Stomach (tissue), 4 donors: ENCODE results near the gene PRICKLE2.

Experiments used
- CTCF ChIP-seq, 7 experiments: fragments of 450-650 bp in 4 of 7; fragments of 200-600 bp in 3 of 7; sonication (generic) in 3 of 7; IDR thresholded peaks; one replicate each; pipeline ENCODE4 v1.5.1; 2016 to 2019; ENCODE audit warnings: antibody characterized with exemption in 7 of 7, control low read depth in 2 of 7, mild to moderate bottlenecking in 1 of 7
- POLR2AphosphoS5 ChIP-seq, 3 donors: sonication (generic); formaldehyde crosslinking; IDR thresholded peaks; one replicate each; pipeline ENCODE4 v1.6.1; 2016; ENCODE audit warnings: antibody characterized with exemption in 3 of 3

- no peak for TF ChIP-seq CTCF (IDR thresholded peaks at IDR 0.05)
- TF ChIP-seq POLR2AphosphoS5 (IDR thresholded peaks at IDR 0.05), result peak in 1 of 3 donors; percentile 40
Observed at GRCh38 chr3:64213962-64214379, 11.3 kb downstream of the PRICKLE2 start.
